Subcutaneous adipose tissue (tissue), 4 donors: ENCODE data around the gene PSMD8. TPM values are rescaled to one million over a fixed set of nuclear protein-coding genes. Genes with fewer than 3 reads are reported as not detected.

Source experiments
- CTCF ChIP-seq: fragments of 450-650 bp; IDR thresholded peaks from one replicate; pipeline ENCODE4 v1.5.1; 2016; ENCODE audit warnings: low read depth, mild to moderate bottlenecking, control low read depth, antibody characterized with exemption, moderate library complexity
- total RNA-seq, 4 donors: library from RNA; depleted of rRNA; stranded (reverse); fragments of >200 nt; gene quantifications; one replicate each; pipeline ENCODE4 v1.1.0, GENCODE V29; 2016

The PSMD8 gene
- total RNA-seq, 4 donors from 2014 or later: 242 to 452 (median 398) TPM

DNA sequence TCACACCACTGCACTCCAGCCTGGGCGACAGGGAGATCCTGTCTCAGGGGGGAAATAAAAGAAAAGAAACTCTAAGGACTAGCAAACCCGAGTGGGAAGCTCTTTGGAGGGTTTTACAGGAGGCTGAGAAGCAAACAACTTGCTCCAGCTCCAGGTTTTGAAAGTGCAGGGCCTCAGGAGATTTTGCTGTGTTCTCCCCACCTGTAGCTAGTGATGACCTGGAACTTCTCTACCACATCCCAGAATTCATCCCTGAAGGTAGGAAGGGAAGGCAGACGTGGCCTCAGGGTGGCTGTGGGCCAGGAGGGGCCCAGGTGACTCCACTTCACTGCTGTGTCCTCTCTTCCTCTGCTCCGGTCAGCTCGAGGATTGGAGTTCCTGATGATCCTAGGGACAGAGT, 16.3 kb upstream of the PSMD8 start:
- TF ChIP-seq CTCF: no peak

DNA sequence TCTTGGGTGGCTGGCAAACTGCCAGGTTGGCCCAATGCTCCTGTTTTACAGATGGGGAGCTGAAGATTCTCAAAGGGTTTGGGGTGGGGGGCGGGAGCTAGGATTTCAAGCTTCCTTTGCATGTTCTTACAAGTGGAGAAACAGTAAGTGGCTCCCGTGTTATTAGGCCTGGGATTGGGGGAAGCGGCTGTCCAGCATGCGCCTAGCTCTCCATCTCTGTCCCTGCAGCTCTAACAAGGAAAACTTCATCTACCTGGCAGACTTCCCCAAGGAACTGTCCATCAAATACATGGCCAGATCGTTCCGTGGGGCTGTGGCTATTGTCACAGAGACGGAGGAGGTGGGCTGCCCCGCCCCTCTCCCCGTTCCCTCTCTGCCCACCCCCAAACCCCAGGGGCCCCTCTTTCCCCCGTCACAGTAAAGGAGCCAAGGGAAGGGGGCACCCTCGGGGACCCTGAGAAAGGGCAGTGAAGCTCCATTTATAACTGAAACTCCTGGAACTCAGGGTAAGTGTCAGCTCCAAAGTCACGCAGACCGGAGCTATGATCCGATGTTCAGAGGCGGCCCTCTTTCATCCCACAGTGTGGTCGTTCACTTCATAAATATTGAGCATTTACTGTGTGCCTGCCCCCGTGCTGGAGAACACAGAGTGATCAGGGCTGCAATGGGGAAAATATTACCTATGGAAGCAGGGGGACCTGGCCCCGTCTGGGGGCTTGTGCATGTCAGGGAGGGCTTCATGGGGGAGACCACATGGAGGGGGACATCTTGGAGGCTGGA, 14.9 kb upstream of the PSMD8 start:
- no peak for TF ChIP-seq CTCF

- no peak for TF ChIP-seq CTCF
Measured at GRCh38 chr19:38360351-38360750, 14.0 kb upstream of the PSMD8 start.

GRCh38 chr19:38360839-38361631, 13.3 kb upstream of the PSMD8 start:
- no peak for TF ChIP-seq CTCF

- no peak for TF ChIP-seq CTCF
Measured at GRCh38 chr19:38361633-38362075, 12.7 kb upstream of the PSMD8 start.

DNA sequence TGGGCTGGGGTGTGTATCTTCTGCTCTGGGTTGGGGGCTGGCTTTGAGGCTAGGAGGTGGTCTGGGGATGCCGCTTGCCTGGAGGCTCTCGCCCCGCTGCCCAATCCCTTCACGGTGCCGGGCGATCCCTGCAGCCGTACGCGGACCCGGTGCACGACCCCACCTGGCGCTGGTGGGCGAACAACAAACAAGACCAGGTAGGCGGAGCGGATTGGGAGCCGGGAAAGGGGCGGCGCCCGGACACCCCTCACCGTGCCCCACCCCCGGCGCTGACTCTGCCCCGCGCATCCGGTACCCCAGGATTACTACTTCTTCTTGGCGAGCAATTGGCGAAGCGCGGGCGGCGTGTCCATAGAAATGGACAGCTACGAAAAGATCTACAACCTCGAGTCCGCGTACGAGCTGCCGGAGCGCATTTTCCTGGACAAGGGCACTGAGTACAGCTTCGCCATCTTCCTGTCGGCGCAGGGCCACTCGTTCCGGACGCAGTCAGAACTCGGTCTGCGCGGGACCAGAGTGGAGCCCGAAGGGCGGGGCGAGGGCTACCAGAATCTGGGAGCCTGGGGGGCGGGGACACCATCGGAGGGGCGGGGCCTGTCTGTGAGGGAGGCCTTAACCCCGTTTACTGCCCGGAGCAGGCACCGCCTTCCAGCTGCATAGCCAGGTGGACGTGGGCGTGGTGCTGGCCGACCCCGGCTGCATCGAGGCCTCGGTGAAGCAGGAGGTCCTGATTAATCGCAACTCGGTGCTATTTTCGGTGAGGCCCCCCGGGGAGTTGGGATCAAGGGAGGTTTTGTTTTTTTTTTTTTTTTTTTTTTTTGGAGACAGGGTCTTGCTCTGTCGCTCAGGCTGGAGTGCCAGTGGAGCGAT, 12.1 kb upstream of the PSMD8 start:
- no peak for TF ChIP-seq CTCF

- no peak for TF ChIP-seq CTCF
Measured at GRCh38 chr19:38367041-38367440, 7.3 kb upstream of the PSMD8 start.
